DMS53 (cell line): ENCODE measurements around the gene CCM2.

Source experiments
- DNase-seq: peaks from one replicate; lab custom pipeline; 2025; lab: John Stamatoyannopoulos, UW

CCM2 gene

GRCh38 chr7:44969049-44969700 lies 30.8 kb upstream of the CCM2 start:
- DNase-seq: no peak

GRCh38 chr7:44969701-44970522 lies 30.1 kb upstream of the CCM2 start:
- DNase-seq: peak; percentile 25

GRCh38 chr7:44970523-44971051 lies 29.4 kb upstream of the CCM2 start:
- no peak for DNase-seq

- peak; percentile 30 for DNase-seq
Observed at GRCh38 chr7:44971188-44971901, 28.7 kb upstream of the CCM2 start.

GRCh38 chr7:44971902-44972441 lies 28.0 kb upstream of the CCM2 start:
- peak; percentile 76 for DNase-seq

- DNase-seq: no peak
Observed at GRCh38 chr7:44972562-44972961, 27.4 kb upstream of the CCM2 start.

- DNase-seq: peak; percentile 61
Observed at GRCh38 chr7:44973610-44974401, 26.2 kb upstream of the CCM2 start.

- no peak for DNase-seq
Observed at GRCh38 chr7:44974549-44974948, 25.5 kb upstream of the CCM2 start.

GRCh38 chr7:44975331-44976039 lies 24.5 kb upstream of the CCM2 start:
- DNase-seq: no peak

GRCh38 chr7:44976040-44976745 lies 23.8 kb upstream of the CCM2 start:
- DNase-seq: no peak

GRCh38 chr7:44976746-44977196 lies 23.2 kb upstream of the CCM2 start:
- no peak for DNase-seq

- no peak for DNase-seq
Observed at GRCh38 chr7:44977304-44977958, 22.6 kb upstream of the CCM2 start.

- no peak for DNase-seq
Observed at GRCh38 chr7:44977959-44978335, 22.1 kb upstream of the CCM2 start.

- DNase-seq: no peak
Observed at GRCh38 chr7:44978511-44979366, 21.3 kb upstream of the CCM2 start, which contains the start of gene MYO1G. MYO1G (minus strand) TSS chr7:44979015; CDS start chr7:44978961, 54 bp downstream.

GRCh38 chr7:44979481-44980392 lies 20.3 kb upstream of the CCM2 start:
- DNase-seq: no peak

GRCh38 chr7:44980393-44981034 lies 19.5 kb upstream of the CCM2 start:
- no peak for DNase-seq
